NCI-H1417 treated with DMSO at 0.1 percent for 48 hours (cell line): ENCODE measurements around the gene ADAMTSL2.

ENCODE experiments used
- DNase-seq: peaks from one replicate; lab custom pipeline; 2025; lab: John Stamatoyannopoulos, UW

Gene ADAMTSL2

DNA sequence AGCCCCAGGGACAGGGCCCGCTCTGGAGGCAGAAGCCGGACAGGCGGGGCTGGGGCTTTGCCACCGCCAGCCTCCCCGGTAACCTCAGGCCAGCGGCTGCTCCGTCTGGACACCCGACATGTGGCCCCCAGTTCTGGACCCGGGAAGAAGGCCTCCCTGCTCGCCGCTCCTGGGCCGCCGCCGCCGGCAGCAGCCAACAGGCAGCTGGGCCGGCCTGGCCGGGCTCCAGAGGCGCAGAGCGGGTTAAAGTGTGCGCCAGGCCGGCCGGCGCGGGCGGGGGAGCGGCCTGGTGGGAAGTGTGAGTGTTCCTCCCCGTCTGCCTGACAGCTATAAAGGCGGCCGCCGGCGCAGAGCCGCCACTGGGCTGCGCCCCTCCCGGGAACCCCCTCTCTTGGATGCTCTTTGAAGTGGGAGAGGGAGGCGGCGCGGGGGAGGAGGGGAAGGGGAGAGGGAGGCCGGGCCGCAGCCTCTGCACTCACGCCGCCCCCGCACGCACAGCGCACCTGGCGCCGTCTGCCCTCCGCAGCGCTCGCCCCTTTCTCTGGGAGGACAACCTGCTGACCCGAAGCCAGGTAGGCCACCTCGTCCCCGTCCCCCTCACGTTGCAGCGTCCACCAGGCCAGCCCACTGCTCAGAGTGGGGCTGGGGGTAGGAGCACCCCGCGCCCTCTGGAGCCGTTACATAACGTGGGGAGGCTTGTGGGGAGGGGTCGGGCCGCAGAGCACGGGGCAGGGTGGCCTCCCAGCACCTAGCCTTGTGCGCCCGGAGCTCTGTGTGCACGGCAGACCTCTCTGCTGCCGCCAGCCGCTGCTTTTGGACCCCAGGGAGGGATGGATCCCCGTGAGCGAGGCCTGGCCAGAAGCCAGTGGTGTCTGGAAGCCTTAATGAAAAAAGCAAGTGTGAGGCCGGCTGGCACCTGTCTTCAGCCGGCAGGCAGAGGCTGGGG, at the start of gene ADAMTSL2:
ADAMTSL2 (plus strand) TSS at position 359 of the 946 bp plus-strand sequence. CDS start 2,009 bp downstream, outside the sequence.
- peak; percentile 58 for DNase-seq

GRCh38 chr9:133485531-133486260, 48.8 kb upstream of the ADAMTSL2 start:
- no peak for DNase-seq

DNA sequence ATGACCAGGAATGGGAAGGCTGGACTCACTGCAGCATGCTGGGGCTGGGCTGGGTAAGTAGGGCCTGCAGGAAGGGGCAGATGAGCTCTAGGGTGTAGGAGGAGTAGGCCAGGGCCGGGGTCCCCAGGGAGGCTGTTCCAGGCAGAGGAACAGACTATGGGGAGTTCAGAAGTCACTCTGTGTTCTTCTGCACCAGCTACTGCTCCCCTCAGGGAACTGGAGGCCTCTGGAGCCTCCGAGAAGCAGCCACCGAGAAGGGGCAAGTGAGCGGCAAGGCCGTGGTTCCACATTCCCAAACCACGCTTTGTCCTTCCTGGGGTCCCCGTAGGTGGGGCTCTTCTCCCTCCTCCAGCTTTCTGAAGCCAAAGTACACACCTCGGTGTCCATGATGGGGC, 47.2 kb upstream of the ADAMTSL2 start:
- DNase-seq, result no peak

DNA sequence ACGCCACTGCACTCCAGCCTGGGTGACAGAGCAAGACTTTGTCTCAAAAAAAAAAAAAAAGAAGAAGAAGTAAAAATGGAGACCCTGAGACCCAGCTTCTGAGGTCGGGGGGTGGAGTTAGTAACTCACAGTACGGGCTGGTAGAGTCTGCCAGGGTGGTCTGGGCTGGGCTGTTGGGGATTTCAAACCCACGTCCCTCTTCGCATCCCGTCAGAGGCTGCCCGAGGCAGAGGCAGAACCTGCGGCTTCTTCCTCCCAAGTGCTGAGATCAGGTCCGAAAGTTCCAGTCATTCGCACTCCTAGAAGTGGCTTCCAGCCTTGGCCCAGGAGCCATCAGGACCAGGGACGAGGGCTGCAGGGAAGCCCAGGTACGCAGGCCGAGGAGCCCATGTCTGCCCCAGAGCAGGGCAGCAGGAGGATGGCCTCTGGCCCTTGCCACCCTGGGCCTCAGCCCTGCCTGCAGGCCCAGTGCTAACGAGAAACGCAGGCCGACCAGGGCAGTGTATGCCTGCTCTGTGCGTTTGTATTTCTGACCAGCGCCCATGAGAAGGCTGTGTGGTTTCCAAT, 45.7 kb upstream of the ADAMTSL2 start:
- DNase-seq, result no peak

DNA sequence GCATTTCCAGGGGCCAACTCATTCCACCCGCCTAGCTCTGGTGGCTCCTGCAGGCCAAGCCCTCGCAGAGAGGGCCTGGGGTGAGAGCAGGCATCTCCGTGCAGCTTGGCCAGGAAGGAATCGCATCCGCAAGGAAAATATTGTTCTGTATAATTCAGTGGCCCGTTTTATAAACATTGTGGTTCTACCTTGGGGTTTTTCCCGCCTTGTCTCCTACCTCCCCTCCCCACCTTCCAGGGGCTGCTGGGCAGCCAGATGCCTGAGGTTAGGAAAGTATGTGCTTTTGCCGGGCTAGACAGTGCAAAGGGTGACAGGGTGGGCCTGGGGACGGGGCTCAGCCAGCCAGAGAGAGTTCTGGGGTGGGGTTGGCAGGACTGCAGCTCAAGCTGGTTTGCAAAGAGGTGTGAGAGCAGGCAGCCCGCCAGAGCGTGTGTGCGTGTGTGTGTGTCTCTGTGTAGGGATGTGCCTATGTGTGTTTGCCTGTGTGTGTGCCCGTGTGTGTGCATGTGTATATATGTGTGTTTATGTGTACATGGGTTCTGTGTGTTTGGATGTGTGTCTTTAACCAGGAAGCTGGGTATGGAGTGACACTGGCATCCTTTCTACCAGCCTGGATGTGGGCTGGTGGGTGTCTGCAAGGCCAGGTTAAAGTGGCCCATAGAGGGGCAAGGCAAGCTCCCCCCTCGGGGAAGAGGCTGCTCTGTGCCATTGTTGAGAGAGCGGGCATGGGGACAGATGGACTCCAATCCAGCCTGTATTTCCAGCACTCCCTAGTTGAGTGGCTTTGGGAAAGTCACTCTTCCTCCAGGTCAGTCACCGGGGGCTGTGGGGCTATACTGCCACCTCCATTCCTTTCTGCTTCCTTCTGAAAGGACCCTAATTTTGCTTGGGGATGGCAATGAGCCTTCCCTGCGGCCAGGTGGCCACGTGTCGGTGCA, 45.0 kb upstream of the ADAMTSL2 start:
- DNase-seq, result no peak

- no peak for DNase-seq
These were observed 44.3 kb upstream of the ADAMTSL2 start for GRCh38 chr9:133490201-133490681.

GRCh38 chr9:133490865-133491655, 43.4 kb upstream of the ADAMTSL2 start:
- no peak for DNase-seq

- no peak for DNase-seq
These were observed 42.9 kb upstream of the ADAMTSL2 start for GRCh38 chr9:133491656-133491925.

GRCh38 chr9:133492061-133493021, 42.2 kb upstream of the ADAMTSL2 start:
- no peak for DNase-seq

- no peak for DNase-seq
These were observed 41.1 kb upstream of the ADAMTSL2 start for GRCh38 chr9:133493428-133493827.

GRCh38 chr9:133493845-133494540, 40.5 kb upstream of the ADAMTSL2 start:
- no peak for DNase-seq

DNA sequence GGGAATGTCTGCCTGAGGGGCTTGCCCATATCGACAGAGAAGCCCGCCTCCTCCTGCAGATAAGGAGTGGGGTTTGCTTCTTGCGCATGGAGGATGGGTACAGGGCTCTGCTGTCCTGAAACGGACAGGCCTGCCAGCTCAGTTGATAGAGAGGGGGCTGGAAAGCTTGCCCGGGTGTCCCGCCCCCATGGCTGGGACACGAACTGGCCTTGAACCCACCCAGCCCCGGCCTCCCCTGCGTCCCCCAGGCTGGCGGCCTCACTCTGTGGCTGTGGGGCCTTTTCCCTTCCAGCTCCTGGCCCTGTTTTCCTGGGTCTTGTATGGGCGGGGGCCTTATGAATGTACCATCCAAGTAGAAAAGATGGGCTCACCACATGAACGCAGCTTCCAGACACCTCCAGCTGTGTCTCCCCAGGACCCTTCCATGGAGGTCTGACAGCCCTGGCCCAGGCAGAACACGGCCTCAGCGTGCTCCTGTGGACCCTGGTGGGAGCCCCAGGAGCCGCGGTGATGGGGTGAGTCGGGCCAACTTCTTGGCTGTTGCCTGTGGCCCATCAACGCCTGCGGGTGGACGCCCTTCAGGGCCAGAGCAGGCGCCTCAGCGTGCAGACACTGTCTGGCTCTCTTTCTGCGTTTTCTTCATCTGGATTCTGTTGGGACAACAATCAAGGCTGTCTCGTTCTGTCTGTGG, 39.7 kb upstream of the ADAMTSL2 start:
- DNase-seq, result no peak

DNA sequence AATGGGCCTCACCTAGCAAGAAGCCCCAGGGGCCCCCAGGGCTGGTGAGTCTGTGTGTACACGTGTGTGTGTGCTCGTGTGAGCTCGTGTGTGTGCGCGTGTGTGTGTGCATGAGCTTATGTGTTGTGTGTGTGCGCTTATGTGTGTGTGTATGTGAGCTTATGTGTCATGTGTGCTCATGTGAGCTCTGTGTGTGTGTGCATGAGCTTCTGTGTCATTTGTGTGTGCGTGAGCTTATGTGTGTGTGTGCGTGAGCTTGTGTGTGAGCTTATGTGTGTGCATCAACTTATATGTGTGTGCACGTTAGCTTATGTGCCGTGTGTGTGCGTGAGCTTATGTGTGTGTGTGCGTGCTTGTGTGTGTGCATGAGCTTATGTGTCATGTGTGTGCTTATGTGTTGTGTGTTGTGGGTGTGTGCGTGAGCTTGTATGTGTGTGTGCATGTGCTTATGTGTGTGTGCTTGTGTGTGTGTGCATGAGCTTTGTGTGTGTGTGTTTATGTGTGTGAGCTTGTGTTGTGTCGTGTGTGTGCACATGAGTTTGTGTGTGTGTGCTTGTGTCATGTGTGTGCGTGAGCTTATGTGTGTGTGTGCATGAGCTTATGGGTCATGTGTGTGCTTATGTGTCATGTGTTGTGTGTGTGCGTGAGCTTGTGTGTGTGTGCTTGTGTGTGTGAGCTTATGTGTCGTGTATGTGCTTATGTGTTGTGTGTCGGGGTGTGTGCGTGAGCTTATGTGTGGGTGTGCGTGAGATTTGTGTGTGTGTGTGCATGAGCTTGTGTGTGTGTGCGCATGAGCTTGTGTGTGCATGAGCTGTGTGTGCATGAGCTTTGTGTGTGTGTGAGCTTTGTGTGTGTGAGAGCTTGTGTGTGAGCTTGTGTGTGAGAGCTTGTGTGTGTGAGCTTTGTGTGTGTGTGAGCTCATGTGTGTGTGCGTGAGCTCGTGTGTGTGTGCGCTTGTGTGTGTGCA, 38.9 kb upstream of the ADAMTSL2 start:
- no peak for DNase-seq

DNA sequence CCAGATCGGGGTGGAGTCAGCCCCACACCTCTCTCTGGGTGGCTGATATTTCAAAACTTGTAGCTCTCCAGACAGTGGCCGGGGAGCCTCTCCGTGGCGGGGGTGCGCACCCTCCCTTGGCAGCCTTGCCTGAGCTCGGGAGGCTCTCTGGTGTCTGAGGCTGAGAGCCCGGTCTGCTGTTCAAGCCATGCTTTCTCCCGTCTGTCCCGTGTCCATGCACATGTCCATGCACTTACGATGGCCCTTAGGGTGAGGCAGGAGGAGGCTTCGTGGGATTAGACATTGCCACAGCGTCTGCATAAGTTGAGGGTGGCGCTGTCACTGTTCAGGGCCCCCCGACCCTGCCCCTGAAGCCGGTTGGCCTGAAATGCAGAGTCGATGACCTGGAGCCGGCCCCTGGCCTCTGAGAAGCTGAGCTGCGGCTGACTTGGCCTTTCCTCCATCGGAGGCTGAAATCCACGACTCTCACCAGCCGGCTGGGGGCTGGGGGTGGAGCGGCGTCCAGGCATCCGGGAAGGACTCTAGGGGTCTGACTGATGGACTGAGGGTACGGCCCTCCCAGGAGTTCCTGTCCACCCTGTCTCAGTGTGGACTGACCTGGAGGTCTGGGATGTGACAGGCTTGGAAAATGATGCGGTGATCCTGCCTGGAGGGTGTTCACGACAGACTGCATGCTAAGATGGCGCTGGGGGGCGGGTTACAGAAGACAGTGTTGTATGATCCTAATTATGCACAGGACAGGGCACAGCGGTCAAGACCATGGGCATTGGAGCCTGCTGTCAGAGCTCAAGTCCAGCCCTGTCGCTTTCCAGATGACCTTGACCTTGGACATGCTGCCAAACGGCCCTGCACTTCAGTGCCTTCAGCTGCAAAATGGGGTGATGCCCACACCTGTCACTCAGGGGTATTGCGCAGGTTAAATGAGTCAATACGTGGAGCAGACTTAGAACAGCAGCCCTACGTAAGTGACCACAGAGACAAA, 37.4 kb upstream of the ADAMTSL2 start:
- DNase-seq, result no peak

DNA sequence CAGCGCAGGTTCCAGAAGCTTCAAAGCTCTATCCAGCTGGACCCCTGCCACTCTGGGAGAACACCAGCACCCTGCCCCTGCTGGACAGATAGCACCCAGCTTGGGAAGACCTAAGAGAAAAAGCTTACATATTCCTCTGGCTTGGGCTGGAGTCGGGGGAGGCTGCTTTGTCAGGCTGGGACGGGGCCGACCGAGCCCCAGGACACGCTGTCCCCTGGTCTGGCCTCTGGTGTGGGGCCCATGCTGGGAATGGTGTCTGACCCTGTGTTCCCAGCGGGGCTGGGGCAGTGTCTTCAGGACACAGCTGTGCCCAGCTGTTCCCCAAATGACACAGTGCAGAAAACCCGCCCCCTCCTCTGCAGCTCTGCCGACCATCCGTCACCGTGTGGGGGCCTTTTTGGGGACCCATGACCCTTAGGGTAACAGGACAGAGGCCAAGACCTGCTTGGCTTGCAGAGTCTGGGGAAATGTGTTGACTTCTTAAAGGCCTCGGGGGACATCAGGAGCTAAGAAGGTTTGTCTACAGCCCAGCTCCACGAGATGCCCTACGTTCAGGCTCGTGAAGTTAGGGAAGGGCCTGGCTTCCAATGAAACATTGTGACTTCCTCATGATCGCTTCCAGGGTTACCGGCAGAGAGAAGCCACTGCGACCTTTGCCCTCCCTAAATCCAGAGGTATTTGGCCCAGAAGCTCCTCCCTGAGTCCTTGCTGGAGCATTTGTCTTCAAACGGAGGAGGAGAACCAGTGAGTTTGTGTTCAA, 35.2 kb upstream of the ADAMTSL2 start:
- no peak for DNase-seq
